HFF-Myc (cell line): Measurements from ENCODE around the gene MCCC1.

Source experiments
- DNase-seq: peaks from one replicate; pipeline ENCODE4 v3.0.0-alpha.2; 2011; ENCODE audit warnings: low read depth; ENCODE audit errors: extremely low read depth
- H3K4me3 ChIP-seq: replicated peaks from 2 replicates; pipeline ENCODE4 v1.5.1; 2011; ENCODE audit warnings: low read depth, mild to moderate bottlenecking, control low read depth, low read length
- CTCF ChIP-seq: IDR thresholded peaks from 2 replicates; pipeline ENCODE4 v1.5.1; 2012; ENCODE audit warnings: mild to moderate bottlenecking, low read depth, low read length, control low read depth; ENCODE audit errors: missing control alignments

The MCCC1 gene

DNA sequence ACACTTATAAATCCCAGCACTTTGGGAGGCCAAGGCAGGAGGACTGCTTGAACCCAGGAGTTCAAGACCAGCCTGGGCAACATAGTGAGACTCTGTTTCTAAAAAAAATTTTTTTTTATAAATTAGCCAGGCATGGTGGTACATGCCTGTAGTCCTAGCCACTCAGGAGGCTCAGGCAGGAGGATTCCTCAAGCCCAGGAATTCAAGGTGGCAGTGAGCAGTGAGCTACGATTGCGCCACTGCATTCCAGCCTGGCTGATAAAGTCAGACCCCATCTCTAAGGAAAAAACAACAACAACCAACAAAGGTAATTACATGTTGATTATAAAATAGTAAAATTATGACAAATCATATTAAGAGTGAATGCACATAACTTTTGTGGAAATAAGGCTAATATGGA is 40.9 kb downstream of the MCCC1 start:
- no peak for DNase-seq
- H3K4me3 ChIP-seq = no peak overlapping the region
- no peak for TF ChIP-seq CTCF

DNA sequence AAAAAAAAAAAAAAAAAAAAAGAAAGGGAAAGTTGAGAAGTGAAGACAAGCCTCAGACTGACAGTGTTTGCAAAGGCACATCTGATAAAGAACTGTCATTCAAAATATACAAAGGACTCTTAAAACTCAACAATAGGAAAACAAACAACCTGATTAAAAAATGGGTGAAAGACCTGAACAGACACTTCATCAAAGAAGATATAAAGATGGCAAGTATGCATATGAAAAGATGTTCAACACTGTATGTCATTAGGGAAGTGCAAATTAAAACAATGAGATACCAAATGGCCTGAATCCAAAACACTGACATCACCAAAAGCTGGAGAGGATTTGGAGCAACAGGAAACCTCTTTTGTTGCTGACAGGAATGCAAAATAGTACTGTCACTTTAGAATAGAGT is 48.6 kb downstream of the MCCC1 start:
- no peak for DNase-seq
- TF ChIP-seq CTCF = no peak
- no peak overlapping the region for H3K4me3 ChIP-seq

DNA sequence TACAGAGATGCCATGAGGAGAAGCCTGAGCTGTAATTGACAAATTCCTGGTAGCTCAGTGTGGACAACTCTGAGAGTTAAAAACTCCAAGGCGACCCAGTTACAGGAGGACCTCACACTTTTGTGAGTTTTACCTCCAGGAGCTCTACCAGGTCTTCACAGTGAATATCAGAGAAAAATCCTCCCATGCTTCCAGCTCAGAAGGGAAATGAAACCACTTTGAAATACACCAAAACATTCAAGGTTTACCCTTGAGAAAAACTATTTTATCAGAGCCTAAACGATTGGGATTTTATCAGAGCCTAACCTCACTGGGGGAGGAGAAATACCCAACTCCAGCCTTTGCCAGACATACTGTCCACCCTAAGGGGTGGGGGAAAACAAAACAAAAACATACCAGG is 52.4 kb downstream of the MCCC1 start:
- TF ChIP-seq CTCF = no peak
- no peak for DNase-seq
- no peak overlapping the region for H3K4me3 ChIP-seq

GRCh38 chr3:183044547-183045229 is 54.6 kb downstream of the MCCC1 start:
- TF ChIP-seq CTCF = no peak
- DNase-seq = no peak
- no peak overlapping the region for H3K4me3 ChIP-seq

DNA sequence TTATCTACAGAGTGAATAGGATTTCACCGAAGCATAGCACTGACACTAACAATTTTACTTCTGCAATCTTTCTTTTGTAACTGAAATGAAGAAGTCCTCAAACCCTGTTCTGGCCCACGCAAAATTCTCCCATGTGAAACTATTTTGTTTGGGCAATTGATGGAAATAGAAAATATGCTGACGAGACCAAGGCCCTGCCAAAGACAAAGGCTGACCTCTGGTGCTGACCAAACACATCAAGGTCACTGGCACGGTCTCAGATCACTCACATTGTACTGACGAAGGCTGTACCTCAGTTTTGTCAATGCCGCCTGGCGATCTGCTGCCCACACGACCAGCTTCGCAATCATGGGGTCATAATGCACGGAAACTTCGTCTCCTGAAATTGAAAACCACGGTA is 60.5 kb downstream of the MCCC1 start:
- TF ChIP-seq CTCF = no peak
- no peak for DNase-seq
- H3K4me3 ChIP-seq = no peak overlapping the region

GRCh38 chr3:183038221-183038620 is 61.1 kb downstream of the MCCC1 start:
- no peak overlapping the region for H3K4me3 ChIP-seq
- no peak for TF ChIP-seq CTCF
- DNase-seq = no peak

- no peak overlapping the region for H3K4me3 ChIP-seq
- TF ChIP-seq CTCF = no peak
- no peak for DNase-seq
These were observed 65.5 kb downstream of the MCCC1 start for GRCh38 chr3:183033746-183034145.
